OCI-LY3 (cell line): ENCODE measurements around the gene CXCR2.
"Not testable (repeated sequence)": the region's sequence is repeated elsewhere in the genome, so short reads cannot be mapped to it uniquely, and the experiment has no call there.

Experiments used
- H2AFZ ChIP-seq: fragments of 200-600, 300-600 bp; shearing (Covaris generic); 2 replicates; pipeline ENCODE4 v1.6.0; 2014; ENCODE audit warnings: antibody characterized with exemption, low read depth, low read length
- H3K27ac ChIP-seq: fragments of 200-600, 300-600 bp; sonication (generic); 2 replicates; pipeline ENCODE4 v1.5.1; 2014; ENCODE audit warnings: mild to moderate bottlenecking, low read length, moderate library complexity, mixed read lengths
- H3K27me3 ChIP-seq: fragments of 200-600, 300-600 bp; sonication (generic); 2 replicates; pipeline ENCODE4 v1.6.1; 2014; ENCODE audit warnings: low read depth, low read length, mixed read lengths
- H3K36me3 ChIP-seq: fragments of 200-600, 300-600 bp; sonication (generic); replicated peaks from 2 replicates; pipeline ENCODE3; 2014; ENCODE audit warnings: low read depth, low read length, mixed read lengths
- H3K4me1 ChIP-seq: fragments of 300-600, 200-600 bp; sonication (generic); 2 replicates; pipeline ENCODE4 v1.6.1; 2014; ENCODE audit warnings: low read length, mixed read lengths
- H3K4me2 ChIP-seq: fragments of 200-600, 300-600 bp; sonication (generic); 2 replicates; pipeline ENCODE4 v1.6.1; 2014; ENCODE audit warnings: low read length, mixed read lengths
- H3K4me3 ChIP-seq: fragments of 300-600, 200-600 bp; sonication (generic); 2 replicates; pipeline ENCODE4 v1.5.1; 2014; ENCODE audit warnings: antibody characterized with exemption, mild to moderate bottlenecking, low read length, moderate library complexity
- H3K79me2 ChIP-seq: fragments of 300-600, 200-600 bp; shearing (Covaris generic); 2 replicates; pipeline ENCODE4 v1.6.1; 2014; ENCODE audit warnings: mild to moderate bottlenecking, low read length, mixed read lengths
- H3K9ac ChIP-seq: fragments of 300-600, 200-600 bp; shearing (Covaris generic); 2 replicates; pipeline ENCODE4 v1.6.0; 2014; ENCODE audit warnings: mild to moderate bottlenecking, low read length, moderate library complexity
- H3K9me3 ChIP-seq: fragments of 200-600, 300-600 bp; shearing (Covaris generic); 2 replicates; pipeline ENCODE4 v1.6.1; 2014; ENCODE audit warnings: low read length, mixed read lengths; ENCODE audit not compliant: insufficient read depth
- H4K20me1 ChIP-seq: fragments of 200-600, 300-600 bp; sonication (generic); 2 replicates; pipeline ENCODE4 v1.6.1; 2016; ENCODE audit warnings: low read length, mixed read lengths; ENCODE audit not compliant: insufficient read depth
- CTCF ChIP-seq: fragments of 200-600, 300-600 bp; sonication (generic); IDR thresholded peaks from 2 replicates; pipeline ENCODE4 v1.5.1; 2014; ENCODE audit warnings: antibody characterized with exemption, low read length, low read depth
- EZH2phosphoT487 ChIP-seq: fragments of 200-600 bp; shearing (Covaris generic); IDR thresholded peaks from 2 replicates; pipeline ENCODE4 v1.6.1; 2018; ENCODE audit warnings: antibody characterized with exemption, mixed run types, low read depth

The CXCR2 gene

DNA sequence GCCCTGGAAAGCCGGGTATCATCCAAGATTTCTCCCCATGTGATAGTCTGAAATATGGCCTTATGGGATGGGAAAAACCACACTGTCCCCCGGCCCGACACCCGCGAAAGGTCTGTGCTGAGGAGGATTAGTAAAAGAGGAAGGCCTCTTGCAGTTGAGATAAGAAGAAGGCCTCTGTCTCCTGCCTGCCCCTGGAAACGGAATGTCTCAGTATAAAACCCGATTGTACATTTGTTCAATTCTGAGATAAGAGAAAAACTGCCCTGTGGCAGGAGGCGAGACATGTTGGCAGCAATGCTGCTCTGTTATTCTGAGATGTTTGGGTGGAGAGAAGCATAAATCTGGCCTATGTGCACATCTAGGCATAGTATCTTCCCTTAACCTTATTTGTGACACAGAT lies 30.0 kb upstream of the CXCR2 start:
- no peaks in the 10 kb centered on the region for H3K36me3 ChIP-seq
- TF ChIP-seq EZH2phosphoT487, result no peak
- no peak for TF ChIP-seq CTCF
- H3K79me2 ChIP-seq, result no peaks in the 10 kb centered on the region
- H3K4me1 ChIP-seq, result no peaks in the 10 kb centered on the region
- no peak overlapping the region for H3K4me2 ChIP-seq
- H3K27ac ChIP-seq, result no peak overlapping the region
- H4K20me1 ChIP-seq, result no peaks in the 10 kb centered on the region
- H3K4me3 ChIP-seq, result no peak overlapping the region
- H3K9ac ChIP-seq, result no peak overlapping the region
- no peaks in the 10 kb centered on the region for H3K9me3 ChIP-seq
- no peaks in the 10 kb centered on the region for H3K27me3 ChIP-seq
- no peak overlapping the region for H2AFZ ChIP-seq

GRCh38 chr2:218097975-218098374 lies 27.9 kb upstream of the CXCR2 start:
- no peak overlapping the region for H3K9ac ChIP-seq
- H3K79me2 ChIP-seq, result no peaks in the 10 kb centered on the region
- H2AFZ ChIP-seq, result no peak overlapping the region
- no peaks in the 10 kb centered on the region for H3K27me3 ChIP-seq
- no peaks in the 10 kb centered on the region for H3K9me3 ChIP-seq
- H3K4me1 ChIP-seq, result no peaks in the 10 kb centered on the region
- H3K4me2 ChIP-seq, result no peak overlapping the region
- no peak overlapping the region for H3K4me3 ChIP-seq
- TF ChIP-seq EZH2phosphoT487 (no peak), CTCF (no peak)
- no peak overlapping the region for H3K27ac ChIP-seq
- no peaks in the 10 kb centered on the region for H4K20me1 ChIP-seq
- no peaks in the 10 kb centered on the region for H3K36me3 ChIP-seq

- H4K20me1 ChIP-seq, H3K36me3 ChIP-seq, H3K79me2 ChIP-seq, H3K27me3 ChIP-seq, H2AFZ ChIP-seq, H3K4me3 ChIP-seq, H3K4me2 ChIP-seq, H3K9me3 ChIP-seq, H3K9ac ChIP-seq, H3K27ac ChIP-seq, H3K4me1 ChIP-seq: not testable (repeated sequence)
Observed at GRCh38 chr2:218108834-218109233, 17.0 kb upstream of the CXCR2 start.

DNA sequence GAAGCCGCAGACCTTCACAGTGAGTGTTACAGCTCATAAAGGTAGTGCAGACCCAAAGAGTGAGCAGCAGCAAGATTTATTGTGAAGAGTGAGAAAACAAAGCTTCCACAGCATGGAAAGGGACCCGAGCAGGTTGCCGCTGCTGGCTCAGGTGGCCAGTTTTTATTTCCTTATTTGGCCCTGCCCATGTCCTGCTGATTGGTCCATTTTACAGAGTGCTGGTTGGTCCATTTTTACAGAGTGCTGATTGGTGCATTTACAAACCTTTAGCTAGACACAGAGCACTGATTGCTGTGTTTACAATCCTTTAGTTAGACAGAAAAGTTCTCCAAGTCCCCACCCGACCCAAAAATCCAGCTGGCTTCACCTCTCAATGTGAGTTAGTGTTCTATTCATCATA lies 4.0 kb upstream of the CXCR2 start:
- H3K9ac ChIP-seq, H3K79me2 ChIP-seq, H3K36me3 ChIP-seq, H3K27ac ChIP-seq, H2AFZ ChIP-seq, H3K4me3 ChIP-seq, H3K4me2 ChIP-seq, H3K9me3 ChIP-seq, H3K27me3 ChIP-seq, H4K20me1 ChIP-seq: not testable (repeated sequence)
- H3K4me1 ChIP-seq, result peaks cover 12% of the 10 kb centered on the region

GRCh38 chr2:218122286-218122685 lies 3.5 kb upstream of the CXCR2 start:
- H4K20me1 ChIP-seq, H3K79me2 ChIP-seq, H3K4me2 ChIP-seq, H3K9me3 ChIP-seq, H3K27me3 ChIP-seq, H2AFZ ChIP-seq, H3K4me3 ChIP-seq, H3K27ac ChIP-seq, H3K36me3 ChIP-seq, H3K9ac ChIP-seq: not testable (repeated sequence)
- peaks cover 12% of the 10 kb centered on the region for H3K4me1 ChIP-seq

DNA sequence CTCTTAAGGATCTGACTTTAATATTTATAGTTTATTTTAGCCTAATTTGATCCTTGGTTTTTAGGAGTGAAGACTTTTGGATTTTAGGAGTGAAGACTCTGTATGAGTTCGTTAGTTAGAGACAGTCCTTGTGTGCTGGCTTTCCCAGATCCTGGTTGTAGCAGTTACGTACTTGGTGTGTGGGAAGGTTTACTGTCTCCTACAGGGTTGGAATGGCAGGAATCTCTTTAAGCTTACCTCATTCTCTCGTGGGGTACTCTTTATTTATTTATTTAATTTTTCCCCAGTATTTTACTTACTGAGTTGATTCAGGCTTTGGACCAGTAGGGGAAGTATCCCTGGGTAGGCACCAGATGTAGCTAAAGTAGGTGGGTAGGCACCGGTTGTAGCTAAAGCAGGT lies 1.8 kb upstream of the CXCR2 start:
- Histone ChIP-seq H4K20me1 (no peaks in the 10 kb centered on the region), H3K36me3 (no peaks in the 10 kb centered on the region), H3K9ac (no peak overlapping the region), H2AFZ (no peak overlapping the region), H3K4me3 (no peak overlapping the region), H3K4me1 (peaks cover 12% of the 10 kb centered on the region), H3K4me2 (no peak overlapping the region), H3K27ac (no peak overlapping the region), H3K27me3 (no peaks in the 10 kb centered on the region), H3K79me2 (no peaks in the 10 kb centered on the region), H3K9me3 (no peaks in the 10 kb centered on the region)
- no peak for TF ChIP-seq CTCF
- TF ChIP-seq EZH2phosphoT487, result no peak
